Measurements from ENCODE around the gene SYAP1.
"Not testable (repeated sequence)": the region's sequence is repeated elsewhere in the genome, so short reads cannot be mapped to it uniquely, and the experiment has no call there.

Gene SYAP1

GRCh38 chrX:16708016-16708415 lies 11.4 kb upstream of the SYAP1 start:
- peaks cover 17% of the 10 kb centered on the region for H3K36me3 ChIP-seq (ENCODE audit: control insufficient read depth, low read depth, low read length)
- no peak overlapping the region for H3K9ac ChIP-seq (ENCODE audit: low read length)
- H3K4me1 ChIP-seq (ENCODE audit: control insufficient read depth, low read depth, low read length), result peaks cover 6% of the 10 kb centered on the region
- H3K9me3 ChIP-seq (ENCODE audit: control insufficient read depth, low read depth, low read length), result no peaks in the 10 kb centered on the region
- H3K27me3 ChIP-seq (ENCODE audit: control insufficient read depth, insufficient read depth, low read length), result no peaks in the 10 kb centered on the region
- H3K4me3 ChIP-seq (ENCODE audit: low read length), result no peak overlapping the region
- no peak overlapping the region for H3K27ac ChIP-seq (ENCODE audit: low read length)

- Histone ChIP-seq H3K9me3 (ENCODE audit: control insufficient read depth, low read depth, low read length) (no peaks in the 10 kb centered on the region), H3K27ac (ENCODE audit: low read length) (peak overlapping the region; percentile 66), H3K9ac (ENCODE audit: low read length) (peak overlapping the region; percentile 80), H3K4me3 (ENCODE audit: low read length) (peak overlapping the region; percentile 82), H3K36me3 (ENCODE audit: control insufficient read depth, low read depth, low read length) (peaks cover 12% of the 10 kb centered on the region), H3K4me1 (ENCODE audit: control insufficient read depth, low read depth, low read length) (peaks cover 6% of the 10 kb centered on the region), H3K27me3 (ENCODE audit: control insufficient read depth, insufficient read depth, low read length) (no peaks in the 10 kb centered on the region)
These were observed 8.1 kb upstream of the SYAP1 start for GRCh38 chrX:16711219-16711811.

GRCh38 chrX:16711893-16712547 lies 7.4 kb upstream of the SYAP1 start:
- peaks cover 6% of the 10 kb centered on the region for H3K4me1 ChIP-seq (ENCODE audit: control insufficient read depth, low read depth, low read length)
- no peaks in the 10 kb centered on the region for H3K9me3 ChIP-seq (ENCODE audit: control insufficient read depth, low read depth, low read length)
- H3K4me3 ChIP-seq (ENCODE audit: low read length), result peak overlapping the region; percentile 82
- peak overlapping the region; percentile 66 for H3K27ac ChIP-seq (ENCODE audit: low read length)
- H3K36me3 ChIP-seq (ENCODE audit: control insufficient read depth, low read depth, low read length), result peaks cover 11% of the 10 kb centered on the region
- H3K27me3 ChIP-seq (ENCODE audit: control insufficient read depth, insufficient read depth, low read length), result no peaks in the 10 kb centered on the region
- peak overlapping the region; percentile 80 for H3K9ac ChIP-seq (ENCODE audit: low read length)

GRCh38 chrX:16712548-16713155 lies 6.8 kb upstream of the SYAP1 start, which contains the start of gene CTPS2:
CTPS2 (minus strand) TSS chrX:16712669; CDS start chrX:16702902, 9,767 bp downstream.
- Histone ChIP-seq H3K4me1 (ENCODE audit: control insufficient read depth, low read depth, low read length) (peaks cover 6% of the 10 kb centered on the region), H3K27me3 (ENCODE audit: control insufficient read depth, insufficient read depth, low read length) (no peaks in the 10 kb centered on the region), H3K9me3 (ENCODE audit: control insufficient read depth, low read depth, low read length) (no peaks in the 10 kb centered on the region), H3K27ac (ENCODE audit: low read length) (peak within 1 kb of the TSS; percentile 96), H3K9ac (ENCODE audit: low read length) (peak within 1 kb of the TSS; percentile 80), H3K4me3 (ENCODE audit: low read length) (peak within 1 kb of the TSS; percentile 82), H3K36me3 (ENCODE audit: control insufficient read depth, low read depth, low read length) (peaks cover 5% of the 10 kb centered on the region)

GRCh38 chrX:16714504-16714903 lies 4.9 kb upstream of the SYAP1 start:
- Histone ChIP-seq H3K9ac (ENCODE audit: low read length) (no peak overlapping the region), H3K9me3 (ENCODE audit: control insufficient read depth, low read depth, low read length) (no peaks in the 10 kb centered on the region), H3K27ac (ENCODE audit: low read length) (no peak overlapping the region), H3K36me3 (ENCODE audit: control insufficient read depth, low read depth, low read length) (no peaks in the 10 kb centered on the region), H3K4me3 (ENCODE audit: low read length) (no peak overlapping the region), H3K4me1 (ENCODE audit: control insufficient read depth, low read depth, low read length) (peaks cover 11% of the 10 kb centered on the region), H3K27me3 (ENCODE audit: control insufficient read depth, insufficient read depth, low read length) (no peaks in the 10 kb centered on the region)

- H3K9me3 ChIP-seq (ENCODE audit: control insufficient read depth, low read depth, low read length); H3K27me3 ChIP-seq (ENCODE audit: control insufficient read depth, insufficient read depth, low read length); H3K9ac ChIP-seq (ENCODE audit: low read length); H3K36me3 ChIP-seq (ENCODE audit: control insufficient read depth, low read depth, low read length); H3K27ac ChIP-seq (ENCODE audit: low read length); H3K4me3 ChIP-seq (ENCODE audit: low read length): not testable (repeated sequence)
- H3K4me1 ChIP-seq (ENCODE audit: control insufficient read depth, low read depth, low read length), result peaks cover 16% of the 10 kb centered on the region
These were observed 3.8 kb upstream of the SYAP1 start for GRCh38 chrX:16715638-16716037.

- H3K9ac ChIP-seq (ENCODE audit: low read length); H3K4me1 ChIP-seq (ENCODE audit: control insufficient read depth, low read depth, low read length); H3K36me3 ChIP-seq (ENCODE audit: control insufficient read depth, low read depth, low read length); H3K4me3 ChIP-seq (ENCODE audit: low read length); H3K9me3 ChIP-seq (ENCODE audit: control insufficient read depth, low read depth, low read length); H3K27me3 ChIP-seq (ENCODE audit: control insufficient read depth, insufficient read depth, low read length); H3K27ac ChIP-seq (ENCODE audit: low read length): not testable (repeated sequence)
These were observed 3.0 kb upstream of the SYAP1 start for GRCh38 chrX:16716451-16716850.

- peak overlapping the region; percentile 94 for H3K4me3 ChIP-seq (ENCODE audit: low read length)
- no peaks in the 10 kb centered on the region for H3K36me3 ChIP-seq (ENCODE audit: control insufficient read depth, low read depth, low read length)
- H3K4me1 ChIP-seq (ENCODE audit: control insufficient read depth, low read depth, low read length), result peaks cover 9% of the 10 kb centered on the region
- H3K27ac ChIP-seq (ENCODE audit: low read length), result peak overlapping the region; percentile 91
- H3K9ac ChIP-seq (ENCODE audit: low read length), result peak overlapping the region; percentile 92
- H3K27me3 ChIP-seq (ENCODE audit: control insufficient read depth, insufficient read depth, low read length), result no peaks in the 10 kb centered on the region
- no peaks in the 10 kb centered on the region for H3K9me3 ChIP-seq (ENCODE audit: control insufficient read depth, low read depth, low read length)
These were observed 533 bp upstream of the SYAP1 start for GRCh38 chrX:16718824-16719333.

- Histone ChIP-seq H3K9me3 (ENCODE audit: control insufficient read depth, low read depth, low read length) (peaks cover 2% of the 10 kb centered on the region), H3K9ac (ENCODE audit: low read length) (no peak overlapping the region), H3K4me3 (ENCODE audit: low read length) (no peak overlapping the region), H3K36me3 (ENCODE audit: control insufficient read depth, low read depth, low read length) (no peaks in the 10 kb centered on the region), H3K27ac (ENCODE audit: low read length) (no peak overlapping the region), H3K27me3 (ENCODE audit: control insufficient read depth, insufficient read depth, low read length) (no peaks in the 10 kb centered on the region), H3K4me1 (ENCODE audit: control insufficient read depth, low read depth, low read length) (peaks cover 9% of the 10 kb centered on the region)
These were observed 3.1 kb downstream of the SYAP1 start for GRCh38 chrX:16722481-16722880.

GRCh38 chrX:16725072-16725471 lies 5.7 kb downstream of the SYAP1 start:
- H3K36me3 ChIP-seq (ENCODE audit: control insufficient read depth, low read depth, low read length), result no peaks in the 10 kb centered on the region
- no peak overlapping the region for H3K4me3 ChIP-seq (ENCODE audit: low read length)
- no peak overlapping the region for H3K27ac ChIP-seq (ENCODE audit: low read length)
- H3K4me1 ChIP-seq (ENCODE audit: control insufficient read depth, low read depth, low read length), result peaks cover 5% of the 10 kb centered on the region
- H3K27me3 ChIP-seq (ENCODE audit: control insufficient read depth, insufficient read depth, low read length), result no peaks in the 10 kb centered on the region
- peaks cover 12% of the 10 kb centered on the region for H3K9me3 ChIP-seq (ENCODE audit: control insufficient read depth, low read depth, low read length)
- H3K9ac ChIP-seq (ENCODE audit: low read length), result no peak overlapping the region

- not testable (repeated sequence) for H3K4me1 ChIP-seq (ENCODE audit: control insufficient read depth, low read depth, low read length); H3K36me3 ChIP-seq (ENCODE audit: control insufficient read depth, low read depth, low read length); H3K27ac ChIP-seq (ENCODE audit: low read length); H3K4me3 ChIP-seq (ENCODE audit: low read length); H3K9ac ChIP-seq (ENCODE audit: low read length); H3K27me3 ChIP-seq (ENCODE audit: control insufficient read depth, insufficient read depth, low read length)
- peaks cover 14% of the 10 kb centered on the region for H3K9me3 ChIP-seq (ENCODE audit: control insufficient read depth, low read depth, low read length)
These were observed 7.1 kb downstream of the SYAP1 start for GRCh38 chrX:16726347-16726988.
